HG03342 (cell line): ENCODE data around the gene ENTREP3.

Experiments used
- ATAC-seq: cut with Tn5 transposase; IDR thresholded peaks from one replicate; pipeline ENCODE4 v1.9.1; 2021; ENCODE audit warnings: mild to moderate bottlenecking, moderate library complexity; ENCODE audit not compliant: unreplicated experiment

ENTREP3 gene

GRCh38 chr1:155205969-155206593, 49.2 kb downstream of the ENTREP3 start:
- no peak for ATAC-seq

- ATAC-seq = no peak
These were observed 50.2 kb downstream of the ENTREP3 start for GRCh38 chr1:155205035-155205434.

- no peak for ATAC-seq
These were observed 52.4 kb downstream of the ENTREP3 start for GRCh38 chr1:155202731-155203515.

- no peak for ATAC-seq
These were observed 53.1 kb downstream of the ENTREP3 start for GRCh38 chr1:155202198-155202597.

- ATAC-seq = no peak
These were observed 54.4 kb downstream of the ENTREP3 start for GRCh38 chr1:155200920-155201319.

- no peak for ATAC-seq
These were observed 55.5 kb downstream of the ENTREP3 start for GRCh38 chr1:155199792-155200191.

- no peak for ATAC-seq
These were observed 56.8 kb downstream of the ENTREP3 start for GRCh38 chr1:155198547-155198906.

- no peak for ATAC-seq
These were observed 57.3 kb downstream of the ENTREP3 start for GRCh38 chr1:155197901-155198546.
